Measurements from ENCODE around the gene USP25.

Gene USP25

DNA sequence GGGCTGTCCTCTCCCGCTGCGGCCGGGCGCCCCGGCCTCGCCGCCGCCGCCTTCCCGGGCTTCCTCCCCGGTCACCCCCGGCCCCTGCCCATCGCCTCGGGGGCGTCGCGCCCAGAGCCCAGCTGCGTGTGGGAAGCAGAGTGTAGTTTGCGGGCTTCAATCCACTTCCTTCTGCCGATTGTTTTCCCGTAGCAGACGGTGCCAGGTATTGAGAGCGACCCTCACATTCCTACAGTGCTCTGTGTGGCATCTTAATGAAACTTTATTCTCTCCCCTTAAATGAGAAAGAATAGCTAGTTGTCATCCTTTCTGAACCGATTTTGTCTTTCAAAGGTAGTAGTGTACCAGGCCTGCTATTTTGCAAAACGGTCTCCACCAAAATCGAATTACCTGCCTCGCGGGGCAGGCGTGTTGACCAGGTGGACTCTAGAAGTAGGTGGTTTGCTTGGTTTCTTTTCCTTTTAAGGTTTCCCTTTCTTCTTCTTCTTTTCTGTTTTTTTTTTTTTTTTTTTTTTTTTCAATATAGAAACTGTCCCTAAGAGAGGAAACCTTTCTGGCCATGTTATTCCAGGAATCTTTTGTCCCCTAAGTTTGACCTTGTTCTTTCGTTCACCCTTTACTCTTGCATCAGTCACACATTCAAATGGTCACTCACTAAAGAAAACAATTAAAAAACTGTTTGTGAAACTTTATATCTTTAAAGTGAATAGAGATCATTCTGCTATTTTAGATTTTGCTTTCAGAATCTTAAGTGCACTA lies 881 bp downstream of the USP25 start:
- CTCF ChIA-PET: interaction anchor here (0.7 to 1.0 kb wide), 4 partner anchors 85 to 756 kb away, joined by 3 to 8 read pairs (median 3); no protein-coding TSS in a partner anchor
- H3K4me1 ChIP-seq (ENCODE audit: control insufficient read depth, insufficient read depth, low read length): peaks cover 19% of the 10 kb centered on the region
- H3K4me3 ChIP-seq (ENCODE audit: low read depth, low read length): peak overlapping the region; percentile 82
- H3K36me3 ChIP-seq (ENCODE audit: control insufficient read depth in 2 of 2, insufficient read depth in 1 of 2, low read length in 2 of 2): no peaks in the 10 kb centered on the region
- H3K27ac ChIP-seq (ENCODE audit: extremely low read depth, low read depth, low read length): peak overlapping the region; percentile 98
- POLR2A ChIA-PET: interaction anchor here (0.6 to 0.7 kb wide), 2 partner anchors 43 to 830 kb away, joined by 4 read pairs; no protein-coding TSS in a partner anchor
- no peaks in the 10 kb centered on the region for H3K9me3 ChIP-seq (ENCODE audit: control insufficient read depth, insufficient read depth, low read depth, low read length)
- TF ChIP-seq ZBTB26 (tag by site-specific recombination; optimal IDR thresholded peaks at IDR 0.05) (peak; percentile 12), ZBTB20 (tag by site-specific recombination; IDR thresholded peaks at IDR 0.05) (no peak), PRDM1 (tag by site-specific recombination; IDR thresholded peaks at IDR 0.05) (peak; percentile 76), ZBTB1 (tag by site-specific recombination; IDR thresholded peaks at IDR 0.05) (no peak), REPIN1 (tag by site-specific recombination; IDR thresholded peaks at IDR 0.05; ENCODE audit: low read depth) (no peak), ZNF692 (tag by site-specific recombination; IDR thresholded peaks at IDR 0.05) (peak; percentile 46; the same call in 1 of the 2 replicates), YY1 (tag by site-specific recombination; IDR thresholded peaks at IDR 0.05) (no peak), ZNF16 (tag by site-specific recombination; IDR thresholded peaks at IDR 0.05; ENCODE audit: low read depth) (no peak), ZNF362 (tag by site-specific recombination; IDR thresholded peaks at IDR 0.05) (0 out of 2 replicates have a peak, but pooled peaks have one; percentile 47), ZFHX2 (tag by site-specific recombination; conservative IDR thresholded peaks at IDR 0.05) (0 out of 2 replicates have a peak, but pooled peaks have one; percentile 10), ZNF555 (tag by site-specific recombination; conservative IDR thresholded peaks at IDR 0.05) (no peak), ZNF37A (tag by site-specific recombination; IDR thresholded peaks at IDR 0.05) (no peak), ZSCAN30 (tag by site-specific recombination; IDR thresholded peaks at IDR 0.05) (0 out of 2 replicates have a peak, but pooled peaks have one; percentile 20), ZNF701 (tag by site-specific recombination; IDR thresholded peaks at IDR 0.05) (no peak), ZNF335 (tag by site-specific recombination; conservative IDR thresholded peaks at IDR 0.05) (no peak), TSHZ1 (tag by site-specific recombination; IDR thresholded peaks at IDR 0.05; ENCODE audit: borderline replicate concordance) (no peak), ELK4 (IDR thresholded peaks at IDR 0.05; ENCODE audit: borderline replicate concordance, low read depth, low read length) (no peak)
- TF ChIP-seq, protein P1, sequence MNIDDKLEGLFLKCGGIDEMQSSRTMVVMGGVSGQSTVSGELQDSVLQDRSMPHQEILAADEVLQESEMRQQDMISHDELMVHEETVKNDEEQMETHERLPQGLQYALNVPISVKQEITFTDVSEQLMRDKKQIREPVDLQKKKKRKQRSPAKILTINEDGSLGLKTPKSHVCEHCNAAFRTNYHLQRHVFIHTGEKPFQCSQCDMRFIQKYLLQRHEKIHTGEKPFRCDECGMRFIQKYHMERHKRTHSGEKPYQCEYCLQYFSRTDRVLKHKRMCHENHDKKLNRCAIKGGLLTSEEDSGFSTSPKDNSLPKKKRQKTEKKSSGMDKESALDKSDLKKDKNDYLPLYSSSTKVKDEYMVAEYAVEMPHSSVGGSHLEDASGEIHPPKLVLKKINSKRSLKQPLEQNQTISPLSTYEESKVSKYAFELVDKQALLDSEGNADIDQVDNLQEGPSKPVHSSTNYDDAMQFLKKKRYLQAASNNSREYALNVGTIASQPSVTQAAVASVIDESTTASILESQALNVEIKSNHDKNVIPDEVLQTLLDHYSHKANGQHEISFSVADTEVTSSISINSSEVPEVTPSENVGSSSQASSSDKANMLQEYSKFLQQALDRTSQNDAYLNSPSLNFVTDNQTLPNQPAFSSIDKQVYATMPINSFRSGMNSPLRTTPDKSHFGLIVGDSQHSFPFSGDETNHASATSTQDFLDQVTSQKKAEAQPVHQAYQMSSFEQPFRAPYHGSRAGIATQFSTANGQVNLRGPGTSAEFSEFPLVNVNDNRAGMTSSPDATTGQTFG (tag by site-specific recombination; IDR thresholded peaks at IDR 0.05; ENCODE audit: borderline replicate concordance): no peak
- TF ChIP-seq, protein P2, sequence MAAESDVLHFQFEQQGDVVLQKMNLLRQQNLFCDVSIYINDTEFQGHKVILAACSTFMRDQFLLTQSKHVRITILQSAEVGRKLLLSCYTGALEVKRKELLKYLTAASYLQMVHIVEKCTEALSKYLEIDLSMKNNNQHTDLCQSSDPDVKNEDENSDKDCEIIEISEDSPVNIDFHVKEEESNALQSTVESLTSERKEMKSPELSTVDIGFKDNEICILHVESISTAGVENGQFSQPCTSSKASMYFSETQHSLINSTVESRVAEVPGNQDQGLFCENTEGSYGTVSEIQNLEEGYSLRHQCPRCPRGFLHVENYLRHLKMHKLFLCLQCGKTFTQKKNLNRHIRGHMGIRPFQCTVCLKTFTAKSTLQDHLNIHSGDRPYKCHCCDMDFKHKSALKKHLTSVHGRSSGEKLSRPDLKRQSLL (tag by site-specific recombination; IDR thresholded peaks at IDR 0.05): no peak

All from HEK293 (cell line).